Small intestine (tissue), 7 donors: Measurements from ENCODE around the gene STAG3. TPM values are rescaled to one million over a fixed set of nuclear protein-coding genes. Genes with fewer than 3 reads are reported as not detected.
"Not testable (repeated sequence)": the region's sequence is repeated elsewhere in the genome, so short reads cannot be mapped to it uniquely, and the experiment has no call there.

Source experiments
- DNase-seq, 2 donors: peaks; one replicate each; pipeline versions ENCODE4 v3.0.0 to v3.0.0-alpha.2; 2013
- FAIRE-seq: peaks from 2 replicates; lab custom pipeline; 2012; peaks lifted over from hg19 to GRCh38; lab: Jason Lieb, UNC
- H3K27ac ChIP-seq, 3 donors: one replicate each; pipeline ENCODE4 v1.5.1; 2013; ENCODE audit warnings: low read length in 2 of 3, mild to moderate bottlenecking in 2 of 3, control low read depth in 1 of 3, inconsistent platforms in 1 of 3, low read depth in 1 of 3, moderate library complexity in 1 of 3
- H3K27me3 ChIP-seq, 3 donors: one replicate each; pipeline ENCODE4 v1.6.1; 2013; ENCODE audit warnings: low read length in 3 of 3, inconsistent platforms in 1 of 3; ENCODE audit not compliant: control insufficient read depth in 3 of 3, insufficient read depth in 3 of 3
- H3K36me3 ChIP-seq, 3 donors: one replicate each; pipeline ENCODE4 v1.6.1; 2013; ENCODE audit warnings: low read length in 3 of 3, inconsistent platforms in 1 of 3, low read depth in 1 of 3, mild to moderate bottlenecking in 1 of 3, moderate library complexity in 1 of 3; ENCODE audit not compliant: control insufficient read depth in 3 of 3, insufficient read depth in 2 of 3
- H3K4me1 ChIP-seq, 3 donors: one replicate each; pipeline ENCODE4 v1.6.1; 2013; ENCODE audit warnings: low read length in 2 of 3, inconsistent platforms in 1 of 3, low read depth in 1 of 3, mild to moderate bottlenecking in 1 of 3, moderate library complexity in 1 of 3; ENCODE audit not compliant: control insufficient read depth in 3 of 3, insufficient read depth in 2 of 3
- H3K4me3 ChIP-seq, 3 donors: one replicate each; pipeline ENCODE4 v1.5.1; 2013; ENCODE audit warnings: low read length in 3 of 3, control low read depth in 1 of 3, inconsistent platforms in 1 of 3, low read depth in 1 of 3, mild to moderate bottlenecking in 1 of 3, moderate library complexity in 1 of 3
- H3K9me3 ChIP-seq, 2 donors: one replicate each; pipeline ENCODE4 v1.6.1; 2013; ENCODE audit warnings: low read depth in 1 of 2, low read length in 1 of 2; ENCODE audit not compliant: control insufficient read depth in 2 of 2, insufficient read depth in 1 of 2
- WGBS, 3 donors: extraction: QIAGEN DNeasy Blood & Tissue Kit; methylation state at CpG; one replicate each; pipeline ENCODE4 v1.1.7; 2013; 5-methylcytosine and 5-hydroxymethylcytosine counted together
- polyA plus RNA-seq, 4 donors: library from polyadenylated mRNA; stranded (reverse) in 3 of 4; unstranded in 1 of 4; fragments of 200-250 nt in 3 of 4; fragments of 120-200 nt in 1 of 4; gene quantifications; one replicate each; pipeline versions ENCODE4 v1.2.1 to v1.2.3, GENCODE V29; 2013
- donor health status: healthy with polysubstance abuse.
- donor health status: control.
- donor health status: control.
- donor health status: Bipolar disorder and iron deficiency.
- donor health status: healthy.

Gene STAG3
- polyA plus RNA-seq, 4 donors, result 0.81 to 9.6 (median 3.6) TPM; not detected in 1

- Histone ChIP-seq H3K4me3 (no peak overlapping the region), H3K27ac (peak overlapping the region in 2 of 3 donors; percentile 55 to 94), H3K4me1 (peaks cover 0 to 7% (median 6%) of the 10 kb centered on the region in 3 donors), H3K27me3 (no peaks in the 10 kb centered on the region), H3K9me3 (no peaks in the 10 kb centered on the region), H3K36me3 (no peaks in the 10 kb centered on the region)
- WGBS, 3 donors, result 14 to 36% (median 32%) methylated on average over 3 of the region's 3 CpGs
- DNase-seq (peak; percentile 69 to 79), FAIRE-seq (no peak)
Measured at GRCh38 chr7:100141555-100141949, 36.2 kb upstream of the STAG3 start.

- Histone ChIP-seq H3K9me3 (no peaks in the 10 kb centered on the region), H3K4me1 (peaks cover 0 to 7% (median 6%) of the 10 kb centered on the region in 3 donors), H3K36me3 (no peaks in the 10 kb centered on the region), H3K27ac (no peak overlapping the region), H3K4me3 (no peak overlapping the region), H3K27me3 (no peaks in the 10 kb centered on the region)
- FAIRE-seq (no peak), DNase-seq (no peak)
- WGBS, 3 donors, result 92 to 95% (median 94%) methylated on average over 3 of the region's 3 CpGs
Measured at GRCh38 chr7:100142461-100142860, 35.3 kb upstream of the STAG3 start.

GRCh38 chr7:100146350-100146749 is 31.4 kb upstream of the STAG3 start:
- H3K36me3 ChIP-seq, H3K27me3 ChIP-seq, H3K9me3 ChIP-seq, DNase-seq, FAIRE-seq, H3K4me3 ChIP-seq, H3K27ac ChIP-seq: not testable (repeated sequence)
- H3K4me1 ChIP-seq, result peaks cover 0 to 11% (median 4%) of the 10 kb centered on the region in 3 donors
- 79 to 97% (median 88%) methylated on average over 4 of the region's 4 CpGs for WGBS, 3 donors

GRCh38 chr7:100147278-100147677 is 30.4 kb upstream of the STAG3 start:
- Histone ChIP-seq H3K9me3 (no peaks in the 10 kb centered on the region), H3K36me3 (peaks cover 0 to 7% (median 0%) of the 10 kb centered on the region in 3 donors), H3K4me3 (no peak overlapping the region), H3K4me1 (peaks cover 0 to 7% (median 4%) of the 10 kb centered on the region in 3 donors), H3K27me3 (no peaks in the 10 kb centered on the region), H3K27ac (no peak overlapping the region)
- FAIRE-seq (no peak), DNase-seq (no peak)
- 96% methylated on average over 2 of the region's 2 CpGs for WGBS, 3 donors

- FAIRE-seq, result no peak
- H3K27me3 ChIP-seq, result no peaks in the 10 kb centered on the region
Measured at GRCh38 chr7:100148225-100148558, 29.5 kb upstream of the STAG3 start.

GRCh38 chr7:100148559-100149328 is 29.0 kb upstream of the STAG3 start, which contains the start of gene LAMTOR4:
Gene LAMTOR4 (plus strand): TSS chr7:100148918. CDS start chr7:100148973, 55 bp downstream.
- peak; percentile 99 to 100 for DNase-seq
- peak within 1 kb of the TSS; percentile 66 to 92 (median 82) for H3K27ac ChIP-seq
- H3K27me3 ChIP-seq, result no peaks in the 10 kb centered on the region
- peaks cover 0 to 18% (median 5%) of the 10 kb centered on the region in 3 donors for H3K36me3 ChIP-seq
- H3K4me1 ChIP-seq, result peaks cover 0 to 17% (median 8%) of the 10 kb centered on the region in 3 donors
- peak within 1 kb of the TSS; percentile 67 to 100 (median 83) for H3K4me3 ChIP-seq
- no peak for FAIRE-seq
- WGBS, 3 donors, result 0 to 1% (median 1%) methylated on average over 39 to 46 of the region's 46 CpGs
- H3K9me3 ChIP-seq, result no peaks in the 10 kb centered on the region

More at GRCh38 chr7:100148225-100148558, 29.5 kb upstream of the STAG3 start:
- WGBS, 3 donors, result 5 to 12% (median 8%) methylated on average over 14 of the region's 14 CpGs
- Histone ChIP-seq H3K4me1 (peaks cover 0 to 12% (median 4%) of the 10 kb centered on the region in 3 donors), H3K9me3 (no peaks in the 10 kb centered on the region), H3K27ac (peak overlapping the region; percentile 43 to 84 (median 82)), H3K36me3 (peaks cover 0 to 13% (median under 1%) of the 10 kb centered on the region in 3 donors), H3K4me3 (peak overlapping the region; percentile 31 to 47 (median 33))
- no peak for DNase-seq

- H3K4me3 ChIP-seq, result no peak overlapping the region
- H3K9me3 ChIP-seq, result no peaks in the 10 kb centered on the region
- DNase-seq (no peak), FAIRE-seq (no peak)
- H3K4me1 ChIP-seq, result peaks cover 3 to 49% (median 8%) of the 10 kb centered on the region in 3 donors
- peaks cover 3 to 55% (median 5%) of the 10 kb centered on the region in 3 donors for H3K36me3 ChIP-seq
- no peaks in the 10 kb centered on the region for H3K27me3 ChIP-seq
- H3K27ac ChIP-seq, result no peak overlapping the region
Measured at GRCh38 chr7:100152404-100152803, 25.3 kb upstream of the STAG3 start.

GRCh38 chr7:100152937-100153666 is 24.6 kb upstream of the STAG3 start:
- no peak for DNase-seq
- peaks cover 5 to 53% (median 8%) of the 10 kb centered on the region in 3 donors for H3K4me1 ChIP-seq
- WGBS, 3 donors, result 85 to 93% (median 91%) methylated on average over 18 of the region's 18 CpGs

More at GRCh38 chr7:100152937-100153666, 24.6 kb upstream of the STAG3 start:
- no peaks in the 10 kb centered on the region for H3K27me3 ChIP-seq
- peaks cover 3 to 57% (median 5%) of the 10 kb centered on the region in 3 donors for H3K36me3 ChIP-seq
- no peaks in the 10 kb centered on the region for H3K9me3 ChIP-seq
- no peak for FAIRE-seq
- H3K27ac ChIP-seq, result peak overlapping the region; percentile 75 to 91 (median 79)
- H3K4me3 ChIP-seq, result no peak overlapping the region
